ENCODE results near the gene PCDHGC5.

DNA sequence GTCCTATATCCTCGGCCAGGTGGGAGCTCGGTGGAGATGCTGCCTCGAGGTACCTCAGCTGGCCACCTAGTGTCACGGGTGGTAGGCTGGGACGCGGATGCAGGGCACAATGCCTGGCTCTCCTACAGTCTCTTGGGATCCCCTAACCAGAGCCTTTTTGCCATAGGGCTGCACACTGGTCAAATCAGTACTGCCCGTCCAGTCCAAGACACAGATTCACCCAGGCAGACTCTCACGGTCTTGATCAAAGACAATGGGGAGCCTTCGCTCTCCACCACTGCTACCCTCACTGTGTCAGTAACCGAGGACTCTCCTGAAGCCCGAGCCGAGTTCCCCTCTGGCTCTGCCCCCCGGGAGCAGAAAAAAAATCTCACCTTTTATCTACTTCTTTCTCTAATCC, 11.1 kb upstream of the PCDHGC5 start:
- no peak for TF ChIP-seq PATZ1 (CRISPR knock-in tag; IDR thresholded peaks at IDR 0.05; ENCODE audit: borderline replicate concordance)
- TF ChIP-seq TOX (CRISPR knock-in tag; IDR thresholded peaks at IDR 0.05; ENCODE audit: borderline replicate concordance), result no peak
- TF ChIP-seq ZNF8 (CRISPR knock-in tag; IDR thresholded peaks at IDR 0.05), result no peak
- TF ChIP-seq SNAI2 (CRISPR knock-in tag; IDR thresholded peaks at IDR 0.05), result no peak
- TF ChIP-seq BACH2 (CRISPR knock-in tag; IDR thresholded peaks at IDR 0.05; ENCODE audit: borderline replicate concordance), result no peak
- no peak for TF ChIP-seq ZC3H10 (CRISPR knock-in tag; IDR thresholded peaks at IDR 0.05)
- no peak for TF ChIP-seq CREB5 (CRISPR knock-in tag; IDR thresholded peaks at IDR 0.05; ENCODE audit: low read depth)
- no peak for TF ChIP-seq ISL1 (CRISPR knock-in tag; IDR thresholded peaks at IDR 0.05)
- TF ChIP-seq ESRRG (CRISPR knock-in tag; IDR thresholded peaks at IDR 0.05), result no peak
- no peak for TF ChIP-seq PPARA (CRISPR knock-in tag; IDR thresholded peaks at IDR 0.05; ENCODE audit: borderline replicate concordance)
- no peak for TF ChIP-seq RARB (CRISPR knock-in tag; IDR thresholded peaks at IDR 0.05)
- TF ChIP-seq ZFP3 (CRISPR knock-in tag; IDR thresholded peaks at IDR 0.05), result no peak
- no peak for TF ChIP-seq ZNF70 (CRISPR knock-in tag; IDR thresholded peaks at IDR 0.05)
- TF ChIP-seq ARNTL (CRISPR knock-in tag; IDR thresholded peaks at IDR 0.05; ENCODE audit: borderline replicate concordance, low read depth), result no peak

All from SK-N-SH treated with all-trans-retinoic acid at 6 μM for 48 hours (cell line).